ENCODE results near the gene DEFB110. TPM values are rescaled to one million over a fixed set of nuclear protein-coding genes. Genes with fewer than 3 reads are reported as not detected.

The DEFB110 gene
- polyA plus RNA-seq, 5 donors = not detected

Other genes with a start within 250 kb of the DEFB110 start
- gene PGK2, start 234.7 kb downstream of the DEFB110 start, polyA plus RNA-seq (ENCODE audit: insufficient read depth in 1 of 5, insufficient read length in 5 of 5, low replicate concordance in 1 of 5) = not detected
- not detected for gene CRISP1, start 155.5 kb downstream of the DEFB110 start, polyA plus RNA-seq (ENCODE audit: insufficient read depth in 1 of 5, insufficient read length in 5 of 5, low replicate concordance in 1 of 5)
- gene DEFB114, start 57.8 kb downstream of the DEFB110 start, polyA plus RNA-seq (ENCODE audit: insufficient read depth in 1 of 5, insufficient read length in 5 of 5, low replicate concordance in 1 of 5) = not detected
- not detected for gene DEFB113, start 52.4 kb downstream of the DEFB110 start, polyA plus RNA-seq (ENCODE audit: insufficient read depth in 1 of 5, insufficient read length in 5 of 5, low replicate concordance in 1 of 5)
- gene DEFB112, start 27.9 kb upstream of the DEFB110 start, polyA plus RNA-seq (ENCODE audit: insufficient read depth in 1 of 5, insufficient read length in 5 of 5, low replicate concordance in 1 of 5) = not detected